HK-2 (cell line): ENCODE measurements around the gene ANKRD39.
"Not testable (repeated sequence)": the region's sequence is repeated elsewhere in the genome, so short reads cannot be mapped to it uniquely, and the experiment has no call there.

ENCODE experiments used
- DNase-seq: peaks from one replicate; pipeline ENCODE4 v3.0.0-alpha.2; 2018; ENCODE audit not compliant: unreplicated experiment

The ANKRD39 gene

DNA sequence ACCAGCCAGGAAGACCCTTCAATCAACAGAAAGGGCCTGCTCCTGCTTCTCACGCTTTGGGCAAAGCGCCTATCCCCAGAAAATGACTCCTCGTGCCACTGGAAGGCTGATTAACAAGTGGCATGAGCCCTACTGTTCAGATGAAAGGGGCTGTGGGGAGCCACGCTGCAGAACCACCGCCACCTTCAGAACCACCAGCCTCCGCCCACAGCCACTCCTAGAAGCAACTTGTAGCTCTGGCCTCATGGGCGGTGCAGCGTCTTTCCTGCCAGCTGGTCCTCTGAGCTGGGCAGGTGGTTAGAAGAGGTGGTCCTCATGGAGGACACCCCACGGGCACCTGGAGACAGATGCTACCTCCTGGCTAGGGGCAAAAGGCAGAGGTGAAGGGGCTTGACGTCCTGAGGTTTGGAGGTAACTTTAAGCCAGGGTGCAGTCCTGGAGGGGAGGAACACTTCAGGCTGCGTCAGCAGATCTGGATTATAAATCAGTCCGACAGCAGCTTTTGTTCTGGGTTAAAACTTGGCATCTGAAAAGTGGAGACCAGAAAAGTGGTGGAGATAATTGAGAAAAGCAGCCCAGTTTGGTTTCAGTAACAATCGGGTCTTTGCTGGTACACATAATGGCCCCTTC is 12.9 kb upstream of the ANKRD39 start:
- DNase-seq: no peak

DNA sequence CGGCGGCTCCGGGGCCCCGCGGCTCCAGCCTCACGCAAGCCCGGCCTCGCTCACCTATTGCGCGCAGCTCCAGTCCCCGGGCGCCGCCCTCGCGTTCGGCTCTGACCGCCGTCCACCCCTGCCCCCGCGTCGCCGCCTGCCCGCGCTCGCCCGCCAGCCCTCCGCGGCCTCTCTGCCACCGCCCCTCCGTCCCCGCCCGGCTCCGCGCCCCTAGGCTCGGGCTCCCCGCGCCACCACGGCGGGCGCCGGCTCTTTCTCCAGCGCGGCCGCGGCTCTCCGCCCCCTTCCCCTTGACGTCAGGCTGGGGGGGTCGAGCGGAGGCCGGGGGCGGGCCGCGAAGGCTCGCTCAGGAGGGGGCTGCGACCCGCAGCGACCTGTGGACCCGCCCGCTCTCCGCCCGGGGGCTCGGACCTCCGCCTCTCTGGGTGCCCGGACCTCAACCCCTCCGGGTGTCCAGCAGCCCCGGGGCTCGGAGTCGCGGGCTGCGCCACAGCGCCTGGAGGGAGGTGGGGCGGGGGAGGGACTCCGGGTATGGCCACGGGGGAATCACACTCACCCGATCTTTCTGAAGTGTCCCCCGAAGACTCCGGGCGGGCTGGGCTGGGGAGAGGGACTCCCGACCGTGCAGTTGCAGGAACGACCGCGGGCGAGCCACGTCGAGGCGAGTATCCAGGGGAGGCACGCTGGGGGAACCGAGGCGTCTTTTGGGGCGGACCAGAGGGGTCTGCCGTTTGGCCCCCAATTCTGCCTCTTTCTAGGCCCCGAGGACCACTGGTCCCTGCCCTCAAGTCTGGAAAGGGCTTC is 12.2 kb upstream of the ANKRD39 start, which contains the start of gene SEMA4C:
SEMA4C (minus strand) TSS at position 259 of the 804 bp plus-strand sequence. CDS start 2,194 bp downstream, outside the sequence.
- DNase-seq: peak; percentile 51

DNA sequence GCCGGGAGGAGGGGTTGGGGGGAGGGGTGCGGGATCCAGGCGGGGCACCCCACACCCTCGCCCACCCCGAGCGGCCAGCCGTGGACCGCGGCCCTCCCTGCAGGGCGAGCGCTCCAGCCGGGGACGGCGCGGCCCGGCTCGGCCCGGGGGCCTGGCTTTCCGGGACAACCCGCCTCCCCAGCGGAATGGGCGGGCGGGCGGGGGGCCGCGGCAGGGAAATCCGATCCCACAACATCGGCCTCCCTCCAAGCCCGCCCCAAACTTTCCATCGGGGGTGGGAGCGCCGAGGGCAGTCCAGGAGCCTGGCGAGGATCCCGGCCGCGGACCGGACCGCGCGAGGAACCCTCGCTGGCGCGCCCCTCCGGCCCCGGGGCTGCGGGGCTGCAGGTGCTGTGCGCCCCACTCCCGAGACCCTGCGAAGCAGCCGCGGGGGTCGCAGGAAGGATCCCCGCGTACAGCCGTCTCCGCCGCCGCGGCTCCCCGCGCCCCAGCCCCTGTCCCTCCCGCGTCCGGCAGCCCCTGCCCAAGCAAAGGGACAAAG is 11.5 kb upstream of the ANKRD39 start:
- DNase-seq: peak; percentile 72

GRCh38 chr2:96868555-96869280 is 10.9 kb upstream of the ANKRD39 start:
- peak; percentile 89 for DNase-seq

DNA sequence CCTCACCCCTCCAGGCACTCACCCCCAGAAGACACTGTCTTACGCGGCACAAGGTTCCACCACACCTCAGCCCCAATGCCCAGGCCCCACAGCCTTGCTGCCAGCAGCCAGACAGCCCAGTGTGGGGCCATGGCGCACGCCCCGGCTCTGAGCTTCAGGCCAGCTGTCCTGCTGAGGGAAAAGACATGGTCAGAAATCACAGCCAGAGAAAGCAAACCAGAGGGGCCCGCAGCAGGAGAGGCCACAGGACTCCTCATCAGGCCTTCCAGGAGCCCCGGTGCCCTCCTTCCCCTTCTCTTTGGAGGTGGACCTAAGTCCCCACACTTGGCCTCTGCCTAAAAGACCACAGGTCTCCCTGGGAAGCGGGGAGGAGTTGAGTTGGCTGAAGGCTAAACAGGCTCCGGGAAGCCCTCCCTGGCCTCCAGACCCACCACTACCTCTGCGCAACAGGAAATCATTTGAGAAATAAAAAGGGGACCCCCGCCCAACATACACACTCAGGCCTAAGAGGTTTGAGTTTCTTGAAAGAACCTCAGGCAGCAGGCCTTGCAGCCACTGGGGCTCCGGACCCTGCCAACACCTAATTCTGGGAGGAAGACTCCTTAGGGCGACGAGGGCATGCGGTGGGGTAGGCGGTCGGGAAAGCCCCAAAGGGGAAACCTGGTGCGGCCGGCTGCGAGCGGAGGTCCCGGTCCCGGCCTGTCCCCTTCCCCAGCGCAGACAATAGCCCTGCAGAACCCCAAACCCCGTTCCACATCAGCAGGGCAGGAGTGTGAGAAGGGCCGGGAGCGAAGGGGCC is 10.1 kb upstream of the ANKRD39 start:
- no peak for DNase-seq

- DNase-seq: no peak
Observed at GRCh38 chr2:96866986-96867755, 9.4 kb upstream of the ANKRD39 start.

DNA sequence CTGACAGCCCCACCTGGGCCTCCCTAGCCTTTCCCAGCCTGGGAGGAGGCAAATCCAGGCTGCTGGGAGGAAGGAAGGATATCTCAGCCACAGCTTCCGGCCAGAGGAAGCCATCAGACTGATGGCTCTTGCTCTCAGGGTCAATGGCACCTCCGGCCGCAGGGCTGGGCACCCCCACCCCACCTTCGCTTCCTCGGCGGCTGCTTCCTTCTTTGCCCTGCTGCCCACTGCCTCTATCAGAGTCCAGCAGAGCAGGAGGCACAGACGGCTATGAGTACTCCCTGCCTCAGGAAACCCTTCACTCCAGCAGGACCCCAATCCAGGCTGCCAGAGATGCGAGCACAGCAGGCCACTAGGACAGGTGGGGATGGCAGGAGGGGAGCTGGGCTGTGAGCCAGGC is 8.8 kb upstream of the ANKRD39 start:
- no peak for DNase-seq

DNA sequence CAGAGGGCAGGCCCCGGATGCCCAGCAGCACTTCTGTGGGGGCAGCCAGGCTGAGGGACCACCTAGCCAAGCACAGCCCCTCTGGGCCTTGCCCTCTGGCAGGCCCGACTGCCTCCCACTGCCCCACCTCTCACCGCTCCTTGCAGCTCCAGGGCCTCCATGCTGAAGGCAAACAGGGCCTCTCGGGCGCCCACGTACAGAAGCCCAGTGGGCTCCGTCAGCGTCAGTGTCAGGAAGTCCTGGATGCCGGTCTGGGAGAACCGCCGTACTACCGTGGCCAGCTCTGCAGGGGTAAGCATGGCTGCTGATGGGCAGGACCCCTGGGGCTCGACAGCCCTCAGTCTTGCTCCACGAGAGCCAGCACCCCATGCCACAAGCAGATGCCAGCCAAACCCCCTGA is 8.3 kb upstream of the ANKRD39 start:
- DNase-seq: no peak

- no peak for DNase-seq
Observed at GRCh38 chr2:96865654-96866053, 7.8 kb upstream of the ANKRD39 start.

- DNase-seq: no peak
Observed at GRCh38 chr2:96864343-96865091, 6.7 kb upstream of the ANKRD39 start.

GRCh38 chr2:96863575-96864342 is 5.9 kb upstream of the ANKRD39 start:
- DNase-seq: no peak

DNA sequence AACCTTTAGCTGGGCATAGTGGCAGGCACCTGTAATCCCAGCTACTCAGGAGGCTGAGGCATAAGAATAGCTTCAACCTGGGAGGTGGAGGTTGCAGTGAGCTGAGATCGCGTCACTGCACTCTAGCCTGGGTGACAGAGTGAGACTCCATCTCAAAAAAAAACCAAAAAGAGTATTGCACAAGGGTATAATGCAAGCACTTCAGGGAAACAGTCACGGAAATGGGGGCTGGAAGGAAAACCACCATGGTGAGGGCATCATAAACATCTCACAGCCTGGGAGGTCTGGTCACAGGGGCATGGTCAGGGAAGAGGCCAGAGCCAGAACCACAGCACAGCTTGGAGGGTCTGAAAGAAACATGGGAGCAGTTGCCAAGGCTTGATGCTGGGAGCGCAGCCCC is 5.2 kb upstream of the ANKRD39 start:
- not testable (repeated sequence) for DNase-seq

DNA sequence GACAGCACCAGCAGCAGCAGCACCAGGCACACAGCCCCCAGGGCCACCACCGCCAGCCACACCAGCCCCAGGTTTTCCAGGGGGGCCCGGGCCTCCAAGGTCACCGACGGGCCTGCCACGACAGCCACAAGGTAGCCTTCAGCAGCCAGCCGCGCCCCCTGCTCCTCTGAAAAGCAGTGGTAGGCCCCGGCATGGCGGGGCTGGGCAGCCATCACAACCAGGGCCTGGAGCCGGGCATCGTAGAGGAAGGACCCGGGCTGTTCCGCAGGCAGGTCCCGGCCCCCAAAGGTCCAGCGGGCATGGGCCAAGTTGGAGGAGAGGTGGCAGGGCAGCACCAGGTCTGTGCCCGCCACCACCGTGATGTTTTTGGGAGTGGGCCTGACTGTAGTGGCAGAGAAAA is 3.3 kb upstream of the ANKRD39 start:
- no peak for DNase-seq

GRCh38 chr2:96860065-96861029 is 2.5 kb upstream of the ANKRD39 start:
- no peak for DNase-seq

- DNase-seq: no peak
Observed at GRCh38 chr2:96859681-96860064, 1.9 kb upstream of the ANKRD39 start.

DNA sequence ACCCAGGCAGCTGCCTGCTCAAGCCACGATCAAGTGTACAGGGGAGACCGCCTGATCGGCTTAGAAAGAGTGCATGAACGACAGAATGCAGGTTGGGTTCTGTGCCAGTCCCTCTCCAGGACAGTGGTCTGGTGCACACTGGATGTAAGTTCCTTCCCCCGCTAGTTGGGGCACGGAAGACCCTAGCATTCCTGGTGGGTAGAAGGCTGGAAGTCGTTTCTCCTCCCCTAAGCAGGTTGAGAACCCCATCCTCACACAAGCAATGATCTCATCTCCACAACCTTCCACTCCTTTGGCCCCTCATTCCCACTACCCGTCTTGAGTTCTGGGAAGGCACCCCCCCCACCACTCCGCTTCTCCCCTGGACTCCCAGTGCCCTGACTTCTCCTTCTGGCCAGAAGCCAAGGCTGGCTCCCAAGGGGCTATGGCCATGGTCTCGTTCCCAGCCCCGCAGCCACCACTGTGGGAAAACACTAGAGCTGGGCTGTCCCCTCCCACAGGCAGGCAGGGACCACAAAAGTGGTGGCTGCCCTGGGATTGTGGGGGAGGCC is 1.4 kb upstream of the ANKRD39 start:
- no peak for DNase-seq

DNA sequence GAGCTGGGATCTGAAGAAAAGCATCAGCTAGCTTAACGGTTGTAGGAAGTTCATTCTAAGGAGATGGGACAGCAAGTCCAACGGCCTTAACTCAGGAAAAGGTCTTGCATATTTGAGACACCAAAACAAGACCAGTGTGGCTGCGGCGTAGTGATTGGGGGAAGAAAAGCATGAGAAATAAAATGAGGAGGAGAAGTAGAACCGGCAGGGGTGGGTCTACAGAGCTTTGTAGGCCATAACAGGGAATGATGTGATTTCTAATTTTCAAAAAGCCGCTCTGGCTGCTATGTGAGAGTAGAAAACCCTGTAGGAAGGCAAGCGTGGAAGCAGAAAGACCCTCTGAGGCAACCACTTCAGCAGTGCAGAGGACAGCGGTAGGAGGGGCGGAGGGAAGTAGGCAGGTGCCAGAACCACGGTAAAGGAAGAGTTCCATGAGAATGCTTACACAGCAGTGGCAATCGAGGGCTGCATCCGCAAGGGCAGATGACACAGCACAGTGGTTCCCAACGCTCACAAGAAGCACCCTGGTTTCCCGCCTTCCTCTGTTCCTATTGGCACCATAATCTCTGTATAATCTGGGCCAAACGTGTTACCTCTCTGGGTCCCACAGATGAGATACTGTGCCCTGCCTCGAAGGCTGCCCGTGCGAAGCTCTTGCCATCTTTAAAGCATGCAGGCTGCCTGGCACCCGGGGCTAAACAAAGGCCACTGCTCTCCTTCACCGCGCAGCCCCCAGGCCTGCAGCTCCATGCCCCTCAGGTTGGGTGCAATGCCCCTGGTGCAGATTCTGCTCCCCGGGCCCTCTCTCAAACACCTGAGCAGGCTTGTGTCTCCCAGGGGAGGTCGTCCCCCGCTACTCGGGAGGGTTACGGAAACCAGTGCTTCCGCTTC is 795 bp downstream of the ANKRD39 start:
- peak; percentile 42 for DNase-seq
